Measurements from ENCODE around the gene POU2F1. TPM values are rescaled to one million over a fixed set of nuclear protein-coding genes. Genes with fewer than 3 reads are reported as not detected.

POU2F1 gene
- total and polyA plus RNA-seq, 8 donors = 1.4 to 7.3 (median 5.8) TPM

- ATAC-seq (no peak), DNase-seq (no peak), FAIRE-seq (no peak)
- no peak for TF ChIP-seq CTCF (IDR thresholded peaks at IDR 0.05)
- intact Hi-C loops (cut with DNase I) = no loop called here
- Histone ChIP-seq H3K4me3 (no peak overlapping the region), H3K36me3 (no peaks in the 10 kb centered on the region), H3K27me3 (no peaks in the 10 kb centered on the region), H3K9me3 (no peaks in the 10 kb centered on the region), H3K4me1 (no peaks in the 10 kb centered on the region), H3K27ac (no peak overlapping the region)
- WGBS, 2 donors = 93 to 98% methylated on average over 4 of the region's 4 CpGs
Observed at GRCh38 chr1:167371030-167371429, 150.3 kb downstream of the POU2F1 start.

- no peak for TF ChIP-seq CTCF (IDR thresholded peaks at IDR 0.05)
- DNase-seq (no peak), ATAC-seq (peak in 1 of 4 donors; percentile 41), FAIRE-seq (no peak)
- no peaks in the 10 kb centered on the region for H3K4me1 ChIP-seq
- WGBS, 2 donors = 31 to 48% methylated on average over 1 of the region's 1 CpG
- H3K27ac ChIP-seq = no peak overlapping the region
- no peaks in the 10 kb centered on the region for H3K27me3 ChIP-seq
- no peak overlapping the region for H3K4me3 ChIP-seq
- intact Hi-C loops (cut with DNase I) = no loop called here
- H3K9me3 ChIP-seq = no peaks in the 10 kb centered on the region
- no peaks in the 10 kb centered on the region for H3K36me3 ChIP-seq
Observed at GRCh38 chr1:167373398-167373797, 152.7 kb downstream of the POU2F1 start.

- H3K36me3 ChIP-seq = no peaks in the 10 kb centered on the region
- H3K9me3 ChIP-seq = no peaks in the 10 kb centered on the region
- FAIRE-seq = no peak
- WGBS, 2 donors = 95% methylated on average over 6 of the region's 6 CpGs
- H3K27me3 ChIP-seq = no peaks in the 10 kb centered on the region
- intact Hi-C loops (cut with DNase I) = no loop called here
- no peak for DNase-seq
- no peak overlapping the region for H3K27ac ChIP-seq
- TF ChIP-seq CTCF (IDR thresholded peaks at IDR 0.05) = no peak
- ATAC-seq = no peak
- H3K4me1 ChIP-seq = no peaks in the 10 kb centered on the region
- no peak overlapping the region for H3K4me3 ChIP-seq
Observed at GRCh38 chr1:167373986-167374385, 153.3 kb downstream of the POU2F1 start.

- FAIRE-seq (no peak), DNase-seq (no peak), ATAC-seq (no peak)
- Histone ChIP-seq H3K36me3 (no peaks in the 10 kb centered on the region), H3K4me1 (no peaks in the 10 kb centered on the region), H3K9me3 (no peaks in the 10 kb centered on the region), H3K27ac (no peak overlapping the region), H3K27me3 (no peaks in the 10 kb centered on the region), H3K4me3 (no peak overlapping the region)
- whole genome bisulfite sequencing, 2 donors = 87 to 91% methylated on average over 5 of the region's 5 CpGs
- TF ChIP-seq CTCF (IDR thresholded peaks at IDR 0.05) = no peak
- intact Hi-C loops (cut with DNase I) = no loop called here
Observed at GRCh38 chr1:167375949-167376348, 155.3 kb downstream of the POU2F1 start.

- 84 to 85% methylated on average over 7 of the region's 7 CpGs for WGBS, 2 donors
- FAIRE-seq = no peak
- peaks cover 0 to 14% (median 0%) of the 10 kb centered on the region in 3 donors for H3K36me3 ChIP-seq
- no peak overlapping the region for H3K27ac ChIP-seq
- no peak overlapping the region for H3K4me3 ChIP-seq
- ATAC-seq = peak in 2 of 4 donors; percentile 20 to 33
- intact Hi-C loops (cut with DNase I) = no loop called here
- H3K9me3 ChIP-seq = no peaks in the 10 kb centered on the region
- H3K27me3 ChIP-seq = no peaks in the 10 kb centered on the region
- no peak for DNase-seq
- no peak for TF ChIP-seq CTCF (IDR thresholded peaks at IDR 0.05)
- no peaks in the 10 kb centered on the region for H3K4me1 ChIP-seq
Observed at GRCh38 chr1:167387251-167387910, 166.7 kb downstream of the POU2F1 start.

All from pancreas (tissue), 10 donors.